H1 (cell line): ENCODE results near the gene CRNKL1. TPM values are rescaled to one million over a fixed set of nuclear protein-coding genes. Genes with fewer than 3 reads are reported as not detected.
A peak's percentile ranks its signal among the peaks of the same experiment; 100 is the strongest.

Source experiments
- CTCF ChIA-PET: fragments of 300-600 bp; sonication (Branson Sonifier 250); formaldehyde crosslinking; loops from one replicate; lab custom pipeline; 2021; ENCODE audit not compliant: partially characterized antibody; lab: Charles Lee
- POLR2A ChIA-PET: fragments of 300-600 bp; sonication (Branson Sonifier 250); formaldehyde crosslinking; loops from one replicate; lab custom pipeline; 2021; ENCODE audit warnings: inconsistent platforms; ENCODE audit not compliant: partially characterized antibody; lab: Charles Lee
- DNase-seq, 2 experiments: peaks; one replicate each; pipeline versions ENCODE4 v3.0.0 to v3.0.0-alpha.2; 2010 to 2022; ENCODE audit warnings: low spot score in 2 of 2, low read depth in 1 of 2, mixed read lengths in 1 of 2
- FAIRE-seq: peaks from 2 replicates; lab custom pipeline; 2011; peaks lifted over from hg19 to GRCh38; lab: Jason Lieb, UNC
- H2AFZ ChIP-seq: 2 replicates; pipeline ENCODE4 v1.8.1; 2012; ENCODE audit warnings: low read length, inconsistent platforms
- H2AK5ac ChIP-seq: 2 replicates; pipeline ENCODE4 v1.6.1; 2013; ENCODE audit warnings: low read depth, low read length
- H2BK120ac ChIP-seq: replicated peaks from 2 replicates; pipeline ENCODE3; 2013; ENCODE audit warnings: low read depth, low read length, inconsistent platforms
- H2BK12ac ChIP-seq: 2 replicates; pipeline ENCODE4 v1.6.1; 2013; ENCODE audit warnings: low read depth, low read length
- H2BK15ac ChIP-seq: 2 replicates; pipeline ENCODE4 v1.6.1; 2013; ENCODE audit warnings: low read length
- H2BK20ac ChIP-seq: 2 replicates; pipeline ENCODE4 v1.6.1; 2013; ENCODE audit warnings: low read length
- H2BK5ac ChIP-seq: 2 replicates; pipeline ENCODE4 v1.6.1; 2013; ENCODE audit warnings: low read depth, low read length
- H3K14ac ChIP-seq: 2 replicates; pipeline ENCODE4 v1.6.1; 2013; ENCODE audit warnings: inconsistent platforms; ENCODE audit not compliant: insufficient read length
- H3K18ac ChIP-seq: 2 replicates; pipeline ENCODE4 v1.6.1; 2013; ENCODE audit warnings: low read length; ENCODE audit errors: extremely low read depth
- H3K23ac ChIP-seq: 2 replicates; pipeline ENCODE4 v1.6.1; 2013; ENCODE audit warnings: inconsistent platforms; ENCODE audit not compliant: insufficient read length
- H3K23me2 ChIP-seq: 2 replicates; pipeline ENCODE4 v1.6.1; 2013; ENCODE audit warnings: low read depth, low read length
- H3K27ac ChIP-seq: 2 replicates; pipeline ENCODE4 v1.6.1; 2011; ENCODE audit warnings: low read depth, low read length, inconsistent platforms
- H3K27me3 ChIP-seq, 4 experiments: replicated peaks in 1 of 4; 1 replicate in 1 of 4; 2 replicates in 3 of 4; pipeline versions ENCODE4 v1.6.1 to v1.8.1; 2011 to 2013; ENCODE audit warnings: low read length in 3 of 4, mild to moderate bottlenecking in 3 of 4, inconsistent platforms in 2 of 4, mixed read lengths in 2 of 4, moderate library complexity in 1 of 4; ENCODE audit not compliant: control insufficient read depth in 3 of 4, insufficient read depth in 3 of 4; ENCODE audit errors: extremely low read depth in 1 of 4
- H3K36me3 ChIP-seq, 4 experiments: 2 replicates each; pipeline versions ENCODE4 v1.6.1 to v1.8.1; 2011 to 2013; ENCODE audit warnings: mild to moderate bottlenecking in 4 of 4, low read length in 3 of 4, moderate library complexity in 2 of 4, control low read depth in 1 of 4, inconsistent platforms in 1 of 4; ENCODE audit not compliant: insufficient read depth in 4 of 4, control insufficient read depth in 2 of 4
- H3K4ac ChIP-seq: replicated peaks from 2 replicates; pipeline ENCODE3; 2013; ENCODE audit warnings: low read length, low read depth, mixed read lengths, inconsistent platforms; ENCODE audit not compliant: insufficient read length
- H3K4me1 ChIP-seq, 4 experiments: replicated peaks in 1 of 4; 1 replicate in 1 of 4; 2 replicates in 3 of 4; pipeline versions ENCODE4 v1.6.1 to v1.8.1; 2011 to 2013; ENCODE audit warnings: low read length in 3 of 4, inconsistent platforms in 2 of 4, mixed read lengths in 1 of 4; ENCODE audit not compliant: insufficient read depth in 4 of 4, control insufficient read depth in 3 of 4
- H3K4me2 ChIP-seq, 2 experiments: 2 replicates each; pipeline versions ENCODE4 v1.6.1 to v1.8.1; 2011 to 2013; ENCODE audit warnings: low read depth in 2 of 2, low read length in 2 of 2, control low read depth in 1 of 2, inconsistent platforms in 1 of 2, mild to moderate bottlenecking in 1 of 2; ENCODE audit not compliant: insufficient read depth in 1 of 2
- H3K4me3 ChIP-seq, 4 experiments: fragments of 200-600, 300-600 bp in 1 of 4; sonication (generic), shearing (Covaris generic), sonication (Bioruptor Twin) in 1 of 4; 2 replicates each; pipeline versions ENCODE4 v1.5.1 to v1.8.1; 2011 to 2016; ENCODE audit warnings: low read length in 4 of 4, low read depth in 3 of 4, control low read depth in 2 of 4, inconsistent platforms in 2 of 4, mild to moderate bottlenecking in 2 of 4, mixed read lengths in 1 of 4, moderate library complexity in 1 of 4; ENCODE audit not compliant: insufficient read depth in 2 of 4; ENCODE audit errors: extremely low read depth in 1 of 4
- H3K56ac ChIP-seq: replicated peaks from 2 replicates; pipeline ENCODE3; 2013; ENCODE audit warnings: low read depth, mild to moderate bottlenecking, mixed read lengths, low read length, inconsistent platforms; ENCODE audit not compliant: insufficient read length
- H3K79me1 ChIP-seq: 2 replicates; pipeline ENCODE4 v1.6.1; 2013; ENCODE audit warnings: low read depth, low read length, control low read depth
- H3K79me2 ChIP-seq, 2 experiments: 2 replicates each; pipeline versions ENCODE4 v1.6.1 to v1.8.1; 2012 to 2013; ENCODE audit warnings: low read length in 2 of 2, mild to moderate bottlenecking in 2 of 2, inconsistent platforms in 1 of 2; ENCODE audit not compliant: insufficient read depth in 2 of 2, control insufficient read depth in 1 of 2
- H3K9ac ChIP-seq, 4 experiments: replicated peaks in 1 of 4; 1 replicate in 1 of 4; 2 replicates in 3 of 4; pipeline versions ENCODE4 v1.6.1 to v1.8.1; 2011 to 2013; ENCODE audit warnings: low read depth in 3 of 4, low read length in 3 of 4, control low read depth in 2 of 4, mild to moderate bottlenecking in 2 of 4, moderate library complexity in 2 of 4, inconsistent platforms in 1 of 4; ENCODE audit errors: extremely low read depth in 1 of 4
- H3K9me3 ChIP-seq, 2 experiments: 2 replicates each; pipeline versions ENCODE4 v1.6.1 to v1.8.1; 2012 to 2013; ENCODE audit warnings: mild to moderate bottlenecking in 2 of 2, moderate library complexity in 2 of 2, control low read depth in 1 of 2, inconsistent platforms in 1 of 2, low read depth in 1 of 2, low read length in 1 of 2, mixed read lengths in 1 of 2; ENCODE audit not compliant: insufficient read depth in 2 of 2
- H4K20me1 ChIP-seq, 2 experiments: replicated peaks in 1 of 2; 2 replicates each; pipeline versions ENCODE3 to v1.8.1; 2011 to 2013; ENCODE audit warnings: inconsistent platforms in 2 of 2, low read length in 2 of 2, mild to moderate bottlenecking in 1 of 2; ENCODE audit not compliant: insufficient read depth in 2 of 2, control insufficient read depth in 1 of 2
- H4K5ac ChIP-seq: 2 replicates; pipeline ENCODE4 v1.6.1; 2013; ENCODE audit warnings: low read length, low read depth, mixed read lengths, inconsistent platforms; ENCODE audit not compliant: insufficient read length
- H4K8ac ChIP-seq: 2 replicates; pipeline ENCODE4 v1.8.0; 2013; ENCODE audit warnings: mild to moderate bottlenecking, moderate library complexity, low read length, inconsistent platforms; ENCODE audit not compliant: insufficient read depth; ENCODE audit errors: extremely low read depth
- H4K91ac ChIP-seq: replicated peaks from 2 replicates; pipeline ENCODE3; 2013; ENCODE audit warnings: low read length, mixed read lengths, inconsistent platforms; ENCODE audit not compliant: insufficient read length
- ASH2L ChIP-seq: fragments of 200-600, 300-600 bp; sonication (generic); IDR thresholded peaks from one replicate; pipeline ENCODE4 v1.7.1; 2017; ENCODE audit warnings: low read length
- BRCA1 ChIP-seq: IDR thresholded peaks from 2 replicates; pipeline ENCODE4 v1.6.1; 2012; ENCODE audit warnings: low read depth, low read length, improper control_type of control experiment
- CHD2 ChIP-seq: IDR thresholded peaks from 2 replicates; pipeline ENCODE4 v1.6.1; 2012; ENCODE audit warnings: low read length, improper control_type of control experiment
- PHF8 ChIP-seq: fragments of 200-600 bp; sonication (generic); conservative IDR thresholded peaks from 2 replicates; pipeline ENCODE4 v1.7.1; 2012; ENCODE audit warnings: low read depth, mild to moderate bottlenecking, inconsistent platforms, low read length, moderate library complexity
- POLR2AphosphoS5 ChIP-seq: IDR thresholded peaks from 2 replicates; pipeline ENCODE4 v1.6.1; 2011; ENCODE audit warnings: low read depth, low read length
- POU5F1 ChIP-seq: IDR thresholded peaks from 2 replicates; pipeline ENCODE4 v1.6.1; 2011; ENCODE audit warnings: low read depth, mild to moderate bottlenecking, low read length, moderate library complexity
- RAD21 ChIP-seq, 2 experiments: IDR thresholded peaks in 1 of 2; conservative IDR thresholded peaks in 1 of 2; 2 replicates each; pipeline ENCODE4 v1.6.1; 2011; ENCODE audit warnings: low read depth in 2 of 2, low read length in 2 of 2, improper control_type of control experiment in 1 of 2, inconsistent platforms in 1 of 2, mild to moderate bottlenecking in 1 of 2, moderate library complexity in 1 of 2
- SIRT6 ChIP-seq: IDR thresholded peaks from one replicate; pipeline ENCODE4 v1.7.1; 2012; ENCODE audit warnings: low read length, inconsistent platforms
- SP1 ChIP-seq: IDR thresholded peaks from 2 replicates; pipeline ENCODE4 v1.6.1; 2011; ENCODE audit warnings: low read depth, low read length
- YY1 ChIP-seq: IDR thresholded peaks from 2 replicates; pipeline ENCODE4 v1.6.1; 2011; ENCODE audit warnings: low read depth, mild to moderate bottlenecking, low read length
- WGBS, 2 experiments: shearing (Covaris generic) in 1 of 2; methylation state at CpG; one replicate each; pipeline versions ENCODE4 v1.1.6 to v1.1.7; 2013 to 2015; ENCODE audit warnings: low lambda C conversion rate in 2 of 2, mixed read lengths in 2 of 2, inconsistent platforms in 1 of 2, low coverage in 1 of 2, missing lambda C conversion rate in 1 of 2; ENCODE audit not compliant: insufficient replicate concordance in 2 of 2, insufficient coverage in 1 of 2, insufficient read length in 1 of 2; ENCODE audit errors: extremely low coverage in 1 of 2, missing lambda C conversion rate in 1 of 2; 5-methylcytosine and 5-hydroxymethylcytosine counted together
- polyA plus RNA-seq, 7 experiments: library from polyadenylated mRNA; depleted of rRNA in 3 of 7; stranded (reverse) in 5 of 7; unstranded in 2 of 7; fragments of >200 nt in 5 of 7; fragments of 200-250 nt in 2 of 7; gene quantifications; 1 replicate in 5 of 7; 2 replicates in 1 of 7; 4 replicates in 1 of 7; pipeline versions ENCODE4 v1.2.1 to v1.2.3, GENCODE V29; 2011 to 2013; ENCODE audit warnings: missing spikeins in 2 of 7, mixed read lengths in 2 of 7
- total RNA-seq: library from RNA; stranded (reverse); fragmentation: NEBNext Ultra II Directional; extraction: Animal tissue kit (Norgen Biotek cat#: 25700); gene quantifications from 2 replicates; pipeline ENCODE4 v1.2.1, GENCODE V29; 2021

The CRNKL1 gene
- total and polyA plus RNA-seq, 2 of the 8 experiments (the other 6 are each of a cell fraction or from before 2014, with no cell fraction given), result 4.0 to 26.5 TPM

DNA sequence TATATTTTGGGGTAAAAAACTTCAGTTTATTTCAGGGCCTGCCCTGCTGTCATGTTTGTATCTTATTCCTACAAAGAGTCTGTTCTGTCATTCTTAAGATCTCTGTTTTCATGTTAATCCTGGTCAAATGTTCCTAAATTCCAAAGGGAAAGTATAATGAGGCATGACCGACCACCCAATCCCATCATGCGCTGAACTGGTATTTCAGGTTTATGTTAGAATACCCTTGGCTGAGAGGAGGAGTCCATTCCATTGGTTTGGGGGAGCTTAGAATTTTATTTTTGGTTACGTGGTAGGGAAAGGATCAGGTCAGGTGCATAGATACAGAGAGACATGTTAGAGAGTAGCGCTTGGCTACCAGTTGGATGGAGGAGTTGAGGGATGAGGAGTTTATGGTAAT is 25.8 kb upstream of the CRNKL1 start:
- no peaks in the 10 kb centered on the region for H4K20me1 ChIP-seq
- ChIA-PET CTCF (no interaction called here), POLR2A (no interaction called here)
- no peak overlapping the region for H2AK5ac ChIP-seq
- H2BK5ac ChIP-seq, result no peak overlapping the region
- H3K4me2 ChIP-seq, result peak overlapping the region; percentile 10 to 53; a peak in 3 of 4 replicates
- no peak overlapping the region for H2BK120ac ChIP-seq
- no peak overlapping the region for H3K9ac ChIP-seq
- H3K18ac ChIP-seq, result no peak overlapping the region
- H3K9me3 ChIP-seq, result no peaks in the 10 kb centered on the region
- no peak overlapping the region for H3K56ac ChIP-seq
- 82% methylated on average over 4 of the region's 4 CpGs; no CpG with 5 or more reads in 1 of the 2 experiments for WGBS, 2 experiments
- no peak overlapping the region for H2BK20ac ChIP-seq
- no peaks in the 10 kb centered on the region for H3K79me1 ChIP-seq
- H3K36me3 ChIP-seq, result no peaks in the 10 kb centered on the region
- H4K8ac ChIP-seq, result no peak overlapping the region
- FAIRE-seq (no peak), DNase-seq (no peak)
- no peaks in the 10 kb centered on the region for H3K79me2 ChIP-seq
- H2BK15ac ChIP-seq, result no peak overlapping the region
- no peak overlapping the region for H3K14ac ChIP-seq
- TF ChIP-seq SP1 (peak; percentile 37; the same call in 1 of the 2 replicates), SIRT6 (no peak), YY1 (no peak), RAD21 (IDR thresholded peaks at IDR 0.05 in 1 of 2, conservative IDR thresholded peaks at IDR 0.05 in 1 of 2; ENCODE audit: low read depth in 2 of 2, low read length in 2 of 2) (no peak), ASH2L (peak; percentile 35), CHD2 (no peak), PHF8 (no peak), POLR2AphosphoS5 (no peak), BRCA1 (no peak), POU5F1 (no peak)
- H3K4me1 ChIP-seq, result peaks cover 5 to 8% (median 5%) of the 10 kb centered on the region in 4 experiments; a peak in 4 of 7 replicates
- H4K5ac ChIP-seq, result no peak overlapping the region
- H2BK12ac ChIP-seq, result no peak overlapping the region
- H2AFZ ChIP-seq, result no peak overlapping the region
- no peak overlapping the region; a peak in 1 of 8 replicates for H3K4me3 ChIP-seq
- no peak overlapping the region for H3K4ac ChIP-seq
- H3K23me2 ChIP-seq, result no peaks in the 10 kb centered on the region; the same call in 1 of the 2 replicates
- H3K27me3 ChIP-seq, result no peaks in the 10 kb centered on the region
- H3K23ac ChIP-seq, result no peak overlapping the region
- H4K91ac ChIP-seq, result no peak overlapping the region
- H3K27ac ChIP-seq, result no peak overlapping the region
